AML-193 (cell line): ENCODE measurements around the gene SLC1A5.

ENCODE experiments used
- DNase-seq, 2 experiments: peaks; one replicate each; lab custom pipeline; 2025; lab: John Stamatoyannopoulos, UW

SLC1A5 gene

DNA sequence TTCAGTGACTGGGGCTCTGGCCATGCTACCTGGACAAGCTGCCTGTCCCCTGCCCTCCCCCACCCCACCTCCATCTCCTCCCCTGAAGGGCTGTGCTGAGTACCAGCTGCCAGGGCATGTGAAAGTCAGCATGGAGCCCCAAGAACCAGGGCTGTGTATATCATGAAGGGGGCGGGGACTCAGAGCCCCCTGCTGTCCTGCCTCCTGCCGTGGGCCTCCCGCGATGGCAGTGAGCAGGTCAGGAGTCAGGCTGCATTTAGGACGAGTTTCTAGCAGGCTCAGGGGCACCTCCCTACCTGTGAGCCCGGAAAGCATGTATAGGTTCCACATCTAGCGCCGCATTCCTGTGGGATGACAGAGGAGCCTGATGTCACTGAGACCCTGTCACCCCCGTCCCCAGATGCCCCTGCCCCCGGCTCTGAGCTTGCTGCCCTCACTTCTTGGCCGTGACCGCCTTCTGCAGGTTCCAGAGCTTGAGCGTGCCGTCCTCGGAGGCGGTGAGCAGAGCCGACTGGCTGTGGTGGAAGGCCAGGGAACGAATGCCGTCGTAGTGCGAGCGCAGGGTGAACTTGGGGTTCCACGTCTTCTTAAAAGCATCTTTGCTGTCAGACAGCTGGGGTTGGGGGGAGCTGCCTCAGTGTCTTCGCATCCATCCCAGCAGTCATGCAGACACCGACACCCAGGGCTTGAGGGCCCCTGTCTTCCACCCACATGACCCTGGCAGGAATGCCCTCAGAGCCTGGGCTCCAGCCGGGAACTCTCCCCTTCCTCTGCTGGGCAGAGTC is 63.2 kb downstream of the SLC1A5 start:
- DNase-seq: no peak
